WTC11 (cell line): Measurements from ENCODE around the gene JADE2. TPM values are rescaled to one million over a fixed set of nuclear protein-coding genes. Genes with fewer than 3 reads are reported as not detected.

ENCODE experiments used
- ATAC-seq: fragments of 200-7000 bp; cut with Tn5 transposase; 2 replicates; pipeline ENCODE4 v1.10.0; 2021; ENCODE audit warnings: mild to moderate bottlenecking, moderate library complexity
- CTCF ChIA-PET: fragments of 300-600 bp; sonication (Branson Sonifier 250); formaldehyde crosslinking; loops from one replicate; lab custom pipeline; 2021; ENCODE audit warnings: antibody characterized with exemption; lab: Charles Lee
- POLR2A ChIA-PET: fragments of 350-600 bp; sonication (Branson Sonifier 250); formaldehyde crosslinking; loops from one replicate; lab custom pipeline; 2021; ENCODE audit warnings: antibody characterized with exemption; lab: Charles Lee
- DNase-seq: peaks from one replicate; pipeline ENCODE4 v3.0.0; 2021; ENCODE audit warnings: low spot score
- H3K27ac Mint-ChIP-seq: 2 replicates; pipeline ENCODE4 v1.8.0; 2021; ENCODE audit warnings: mixed read lengths
- H3K27me3 Mint-ChIP-seq: 2 replicates; pipeline ENCODE4 v1.8.0; 2021; ENCODE audit warnings: low read depth, mild to moderate bottlenecking, moderate library complexity, mixed read lengths
- H3K36me3 Mint-ChIP-seq: 2 replicates; pipeline ENCODE4 v1.8.0; 2021; ENCODE audit warnings: mixed read lengths
- H3K4me1 Mint-ChIP-seq: 2 replicates; pipeline ENCODE4 v1.8.0; 2022; ENCODE audit warnings: mixed read lengths
- H3K4me3 Mint-ChIP-seq: 2 replicates; pipeline ENCODE4 v1.8.0; 2021; ENCODE audit warnings: mild to moderate bottlenecking, moderate library complexity, mixed read lengths
- H3K9me3 Mint-ChIP-seq: 2 replicates; pipeline ENCODE4 v1.8.0; 2021; ENCODE audit warnings: mixed read lengths
- ATF2 ChIP-seq: sonication (generic); formaldehyde crosslinking; IDR thresholded peaks from 2 replicates; pipeline ENCODE4 v1.8.1; 2022; ENCODE audit warnings: low read depth, missing genetic modification reagents, borderline replicate concordance
- ATF3 ChIP-seq: sonication (generic); formaldehyde crosslinking; conservative IDR thresholded peaks from 2 replicates; pipeline ENCODE4 v1.8.1; 2022; ENCODE audit warnings: mild to moderate bottlenecking, missing genetic modification reagents
- CREM ChIP-seq: sonication (generic); formaldehyde crosslinking; IDR thresholded peaks from 2 replicates; pipeline ENCODE4 v1.8.1; 2022; ENCODE audit warnings: mild to moderate bottlenecking, missing genetic modification reagents, moderate library complexity
- E2F5 ChIP-seq: sonication (generic); formaldehyde crosslinking; IDR thresholded peaks from 2 replicates; pipeline ENCODE4 v1.8.1; 2022; ENCODE audit warnings: mild to moderate bottlenecking, moderate library complexity, missing genetic modification reagents
- ELF4 ChIP-seq: sonication (generic); formaldehyde crosslinking; IDR thresholded peaks from 2 replicates; pipeline ENCODE4 v1.8.1; 2022; ENCODE audit warnings: low read depth, mild to moderate bottlenecking, moderate library complexity, missing genetic modification reagents
- ESRRA ChIP-seq: sonication (generic); formaldehyde crosslinking; IDR thresholded peaks from 2 replicates; pipeline ENCODE4 v1.8.1; 2022; ENCODE audit warnings: mild to moderate bottlenecking, missing genetic modification reagents, borderline replicate concordance
- FOXP1 ChIP-seq: sonication (generic); formaldehyde crosslinking; IDR thresholded peaks from 2 replicates; pipeline ENCODE4 v1.8.0; 2022; ENCODE audit warnings: missing genetic modification reagents, mild to moderate bottlenecking, moderate library complexity, borderline replicate concordance
- FOXP4 ChIP-seq: sonication (generic); formaldehyde crosslinking; IDR thresholded peaks from 2 replicates; pipeline ENCODE4 v1.8.0; 2022; ENCODE audit warnings: mild to moderate bottlenecking, missing genetic modification reagents
- IRF1 ChIP-seq: sonication (generic); formaldehyde crosslinking; IDR thresholded peaks from 2 replicates; pipeline ENCODE4 v1.8.0; 2023; ENCODE audit warnings: missing genetic modification reagents
- JAZF1 ChIP-seq: fragments of 250-450 bp; sonication (Bioruptor Pico); IDR thresholded peaks from 2 replicates; pipeline ENCODE4 v1.9.0; 2021; ENCODE audit warnings: moderate library complexity, mild to moderate bottlenecking, inconsistent platforms
- KAT7 ChIP-seq: sonication (generic); formaldehyde crosslinking; IDR thresholded peaks from 2 replicates; pipeline ENCODE4 v1.8.1; 2023; ENCODE audit warnings: missing genetic modification reagents, mild to moderate bottlenecking, borderline replicate concordance
- PRDM15 ChIP-seq: sonication (generic); formaldehyde crosslinking; IDR thresholded peaks from 2 replicates; pipeline ENCODE4 v1.8.0; 2022; ENCODE audit warnings: missing genetic modification reagents
- TEAD4 ChIP-seq: sonication (generic); formaldehyde crosslinking; IDR thresholded peaks from 2 replicates; pipeline ENCODE4 v1.8.0; 2022; ENCODE audit warnings: mild to moderate bottlenecking, missing genetic modification reagents
- USF2 ChIP-seq: sonication (generic); formaldehyde crosslinking; IDR thresholded peaks from 2 replicates; pipeline ENCODE4 v1.8.1; 2023; ENCODE audit warnings: mild to moderate bottlenecking, missing genetic modification reagents, moderate library complexity
- ZBTB21 ChIP-seq: sonication (generic); formaldehyde crosslinking; IDR thresholded peaks from 2 replicates; pipeline ENCODE4 v1.8.1; 2023; ENCODE audit warnings: mild to moderate bottlenecking, missing genetic modification reagents, borderline replicate concordance
- ZNF121 ChIP-seq: sonication (generic); formaldehyde crosslinking; IDR thresholded peaks from 2 replicates; pipeline ENCODE4 v1.8.0; 2023; ENCODE audit warnings: missing genetic modification reagents
- ZNF396 ChIP-seq: fragments of 250-450 bp; sonication (Bioruptor Pico); IDR thresholded peaks from 2 replicates; pipeline ENCODE4 v1.8.0; 2021; ENCODE audit warnings: mild to moderate bottlenecking, moderate library complexity, borderline replicate concordance
- ZNF671 ChIP-seq: fragments of 250-450 bp; sonication (Bioruptor Pico); IDR thresholded peaks from 2 replicates; pipeline ENCODE4 v1.8.0; 2021; ENCODE audit warnings: mild to moderate bottlenecking
- ZSCAN18 ChIP-seq: fragments of 250-450 bp; sonication (Bioruptor Pico); IDR thresholded peaks from 2 replicates; pipeline ENCODE4 v2.1.2; 2022; ENCODE audit warnings: mild to moderate bottlenecking, moderate library complexity
- total RNA-seq: library from RNA; stranded (reverse); gene quantifications from 3 replicates; pipeline ENCODE4 v1.2.3, GENCODE V29; 2021

The JADE2 gene
- total RNA-seq, 1 experiment from 2014 or later = 40.8 TPM

GRCh38 chr5:134581241-134581981 is 55.9 kb downstream of the JADE2 start:
- Mint-ChIP-seq H3K4me3 (no peak overlapping the region), H3K9me3 (no peaks in the 10 kb centered on the region), H3K27ac (0 out of 2 replicates have a peak overlapping the region, but pooled peaks have one; percentile 11), H3K36me3 (peaks cover 15% of the 10 kb centered on the region), H3K4me1 (peaks cover under 1% of the 10 kb centered on the region), H3K27me3 (no peaks in the 10 kb centered on the region)
- POLR2A ChIA-PET = interaction anchor here (1.1 kb wide), 1 partner anchor 210 kb away, joined by 3 read pairs; the partner anchor contains the start of gene UBE2B
- ATAC-seq = no peak; the same call in 1 of the 2 replicates
- CTCF ChIA-PET = interaction anchor here (0.6 to 1.5 kb wide), 3 partner anchors 11 to 275 kb away, joined by 3 to 4 read pairs (median 3); no protein-coding TSS in a partner anchor
- TF ChIP-seq ZNF396 (CRISPR knock-in tag) (no peak), IRF1 (no peak), ATF3 (CRISPR knock-in tag) (no peak)
- no peak for DNase-seq

- no peak overlapping the region for H3K27ac Mint-ChIP-seq
- ATAC-seq = no peak
- POLR2A ChIA-PET = no interaction called here
- no peaks in the 10 kb centered on the region for H3K27me3 Mint-ChIP-seq
- no peak overlapping the region for H3K4me3 Mint-ChIP-seq
- DNase-seq = no peak
- H3K4me1 Mint-ChIP-seq = peaks cover 7% of the 10 kb centered on the region
- no peaks in the 10 kb centered on the region for H3K9me3 Mint-ChIP-seq
- H3K36me3 Mint-ChIP-seq = peaks cover 11% of the 10 kb centered on the region
- CTCF ChIA-PET = interaction anchor here (1.0 kb wide), 1 partner anchor 10 kb away, joined by 3 read pairs; no protein-coding TSS in a partner anchor
- TF ChIP-seq ZNF121 = no peak
- no peak for TF ChIP-seq FOXP1
- no peak for TF ChIP-seq CREM (CRISPR knock-in tag)
- TF ChIP-seq JAZF1 (CRISPR knock-in tag) = no peak
- TF ChIP-seq FOXP4 (CRISPR knock-in tag) = no peak
- TF ChIP-seq ZBTB21 (CRISPR knock-in tag) = no peak
- no peak for TF ChIP-seq ESRRA (CRISPR knock-in tag)
- no peak for TF ChIP-seq ELF4 (CRISPR knock-in tag)
- TF ChIP-seq KAT7 = no peak
- no peak for TF ChIP-seq PRDM15 (CRISPR knock-in tag)
- TF ChIP-seq ATF2 (CRISPR knock-in tag) = no peak
- no peak for TF ChIP-seq E2F5 (CRISPR knock-in tag)
- TF ChIP-seq USF2 (CRISPR knock-in tag) = no peak
- TF ChIP-seq TEAD4 (CRISPR knock-in tag) = no peak
- TF ChIP-seq ZSCAN18 (CRISPR knock-in tag) = no peak
- TF ChIP-seq ZNF671 (CRISPR knock-in tag) = no peak
Observed at GRCh38 chr5:134582281-134582680, 56.8 kb downstream of the JADE2 start.
